GM23248 (cell line): ENCODE results near the gene BCHE. TPM values are rescaled to one million over a fixed set of nuclear protein-coding genes. Genes with fewer than 3 reads are reported as not detected.

ENCODE experiments used
- DNase-seq: peaks from one replicate; pipeline ENCODE4 v3.0.0-alpha.2; 2015
- H2AFZ ChIP-seq: fragments of 200-600 bp; sonication (generic); 2 replicates; pipeline ENCODE4 v1.6.1; 2016; ENCODE audit warnings: antibody characterized with exemption
- H3F3A ChIP-seq: fragments of 200-600 bp; sonication (generic); 2 replicates; pipeline ENCODE4 v1.6.1; 2016; ENCODE audit warnings: mild to moderate bottlenecking, antibody characterized with exemption, mixed run types; ENCODE audit not compliant: insufficient read depth
- H3K27ac ChIP-seq: fragments of 200-600 bp; sonication (generic); 2 replicates; pipeline ENCODE4 v1.5.1; 2016; ENCODE audit warnings: mild to moderate bottlenecking
- H3K27me3 ChIP-seq: fragments of 200-600 bp; sonication (generic); replicated peaks from 2 replicates; pipeline ENCODE4 v1.6.1; 2016; ENCODE audit warnings: mild to moderate bottlenecking; ENCODE audit not compliant: insufficient read depth
- H3K36me3 ChIP-seq: fragments of 200-600 bp; sonication (generic); 2 replicates; pipeline ENCODE4 v1.6.1; 2016; ENCODE audit warnings: low read depth, mild to moderate bottlenecking
- H3K4me1 ChIP-seq: fragments of 200-600 bp; sonication (generic); 2 replicates; pipeline ENCODE4 v1.6.1; 2016; ENCODE audit warnings: mild to moderate bottlenecking; ENCODE audit not compliant: insufficient read depth
- H3K4me2 ChIP-seq: fragments of 200-600 bp; sonication (generic); one replicate; pipeline ENCODE4 v1.6.1; 2016; ENCODE audit warnings: mild to moderate bottlenecking; ENCODE audit not compliant: unreplicated experiment
- H3K4me3 ChIP-seq: fragments of 200-600 bp; sonication (generic); 2 replicates; pipeline ENCODE4 v1.5.1; 2016; ENCODE audit warnings: mild to moderate bottlenecking
- H3K79me2 ChIP-seq: fragments of 200-600 bp; sonication (generic); 2 replicates; pipeline ENCODE4 v1.6.1; 2016; ENCODE audit warnings: mild to moderate bottlenecking; ENCODE audit not compliant: insufficient read depth
- H3K9ac ChIP-seq: fragments of 200-600 bp; sonication (generic); 2 replicates; pipeline ENCODE4 v1.6.1; 2016; ENCODE audit warnings: mild to moderate bottlenecking
- H3K9me2 ChIP-seq: fragments of 200-600 bp; sonication (generic); 2 replicates; pipeline ENCODE4 v1.6.1; 2016; ENCODE audit warnings: mixed run types, mild to moderate bottlenecking, moderate library complexity; ENCODE audit not compliant: insufficient read depth
- H3K9me3 ChIP-seq: fragments of 200-600 bp; sonication (generic); one replicate; pipeline ENCODE4 v1.6.1; 2017; ENCODE audit warnings: low read depth
- H4K20me1 ChIP-seq: fragments of 200-600 bp; sonication (generic); 2 replicates; pipeline ENCODE4 v1.6.0; 2016; ENCODE audit not compliant: insufficient read depth
- EZH2 ChIP-seq: fragments of 200-600 bp; sonication (generic); IDR thresholded peaks from 2 replicates; pipeline ENCODE4 v1.6.1; 2018; ENCODE audit warnings: antibody characterized with exemption, mild to moderate bottlenecking; ENCODE audit not compliant: insufficient read depth, poor library complexity, severe bottlenecking
- EZH2phosphoT487 ChIP-seq: fragments of 200-600 bp; sonication (generic); IDR thresholded peaks from 2 replicates; pipeline ENCODE4 v1.6.1; 2018; ENCODE audit warnings: antibody characterized with exemption, moderate library complexity, mild to moderate bottlenecking, low read depth; ENCODE audit not compliant: insufficient read depth
- WGBS, 2 experiments: methylation state at CpG; one replicate each; pipeline ENCODE4 v1.1.6; 2015 to 2017; ENCODE audit warnings: low lambda C conversion rate in 2 of 2, low coverage in 1 of 2; ENCODE audit errors: missing lambda C conversion rate in 2 of 2; 5-methylcytosine and 5-hydroxymethylcytosine counted together
- in situ Hi-C: fragments of 300-500 bp; cut with MboI; formaldehyde crosslinking; loops from 2 replicates; pipeline ENCODE4 v1.15.0; 2020
- polyA plus RNA-seq: library from polyadenylated mRNA; unstranded; fragments of >200 nt; fragmentation: Nextera tagmentation; extraction: Ambion mirVana; gene quantifications from 2 replicates; pipeline ENCODE4 v1.2.1, GENCODE V29; 2016
- total RNA-seq: library from RNA; depleted of rRNA; stranded (reverse); fragments of >200 nt; shearing (Covaris generic); gene quantifications from 2 replicates; pipeline ENCODE4 v1.2.3, GENCODE V29; 2014

Gene BCHE
- total and polyA plus RNA-seq, 2 experiments from 2014 or later: not detected

DNA sequence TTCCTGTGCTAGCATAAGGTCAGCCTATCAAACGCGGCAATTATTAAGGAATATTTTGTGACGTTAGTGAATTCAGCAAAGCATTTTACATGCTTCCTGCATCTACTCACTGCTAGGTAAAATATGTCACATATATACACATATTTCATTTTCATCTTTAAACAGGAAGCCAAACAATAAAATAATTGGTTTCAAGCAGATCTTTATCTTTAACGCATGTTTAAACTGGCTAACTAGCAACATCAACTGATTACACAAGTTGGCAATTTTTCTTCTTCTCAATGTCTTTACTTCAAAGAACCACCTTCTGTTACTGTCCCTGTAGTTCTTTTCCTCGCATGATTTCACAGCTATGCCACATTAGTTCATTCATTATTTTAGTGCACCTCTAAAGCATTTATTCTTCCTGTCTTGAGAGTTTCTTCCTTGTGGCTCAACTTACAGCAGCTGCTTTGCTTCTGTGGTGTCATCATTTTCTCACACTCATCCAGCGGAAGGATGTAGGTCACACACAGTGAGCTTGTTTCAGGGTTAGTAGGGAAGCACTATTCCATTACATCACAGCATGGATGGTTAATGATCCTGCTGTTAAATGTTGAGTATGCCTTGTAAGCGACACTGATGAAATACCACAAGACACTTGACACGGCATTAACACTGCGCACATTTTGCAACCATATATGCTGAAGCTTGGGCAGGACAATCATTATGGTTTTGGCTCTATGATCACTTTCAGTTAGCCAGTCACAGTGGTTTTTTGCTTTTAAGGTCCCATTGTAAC lies 2.3 kb upstream of the BCHE start:
- no peaks in the 10 kb centered on the region for H3K4me1 ChIP-seq
- H3K4me2 ChIP-seq: no peak overlapping the region
- H4K20me1 ChIP-seq: no peaks in the 10 kb centered on the region
- no peak for TF ChIP-seq EZH2phosphoT487
- TF ChIP-seq EZH2: no peak
- H3K9ac ChIP-seq: no peak overlapping the region
- H3K79me2 ChIP-seq: no peaks in the 10 kb centered on the region
- H3K27me3 ChIP-seq: no peaks in the 10 kb centered on the region
- H3K36me3 ChIP-seq: no peaks in the 10 kb centered on the region
- no peak overlapping the region for H3K4me3 ChIP-seq
- H3K9me3 ChIP-seq: no peaks in the 10 kb centered on the region
- no peak overlapping the region for H3K27ac ChIP-seq
- WGBS, 2 experiments: 58 to 66% methylated on average over 9 of the region's 9 CpGs
- no peak for DNase-seq
- in situ Hi-C loops: no loop called here
- H3K9me2 ChIP-seq: no peaks in the 10 kb centered on the region
- no peak overlapping the region for H2AFZ ChIP-seq
- H3F3A ChIP-seq: no peaks in the 10 kb centered on the region

DNA sequence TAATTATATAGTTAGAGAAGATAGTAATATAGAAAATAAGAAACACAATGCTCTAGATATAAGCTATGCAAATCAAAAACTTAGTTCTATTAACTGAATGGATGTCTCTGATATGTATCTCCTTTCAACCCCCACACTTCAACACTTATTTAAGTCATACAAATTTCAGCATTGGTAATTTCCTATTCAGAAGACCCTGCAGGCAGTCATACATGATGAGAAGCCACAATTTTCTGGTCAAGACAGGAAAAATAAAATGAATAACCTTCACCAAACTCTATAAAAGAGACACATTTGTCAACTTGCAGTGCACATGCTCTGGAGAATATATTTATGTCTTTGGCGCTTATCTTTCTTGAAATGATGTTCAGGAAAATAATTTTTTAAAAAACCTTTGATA lies 578 bp upstream of the BCHE start:
- Histone ChIP-seq H3K9ac (no peak overlapping the region), H3K4me1 (no peaks in the 10 kb centered on the region), H3F3A (no peaks in the 10 kb centered on the region), H3K27ac (no peak overlapping the region), H3K4me2 (no peak overlapping the region), H2AFZ (no peak overlapping the region), H3K9me3 (no peaks in the 10 kb centered on the region), H3K4me3 (no peak overlapping the region), H3K36me3 (no peaks in the 10 kb centered on the region), H3K27me3 (no peaks in the 10 kb centered on the region), H3K79me2 (no peaks in the 10 kb centered on the region), H4K20me1 (no peaks in the 10 kb centered on the region), H3K9me2 (no peaks in the 10 kb centered on the region)
- in situ Hi-C loops: no loop called here
- DNase-seq: no peak
- WGBS, 2 experiments: 3 to 7% methylated on average over 1 of the region's 1 CpG
- TF ChIP-seq EZH2: no peak
- no peak for TF ChIP-seq EZH2phosphoT487

DNA sequence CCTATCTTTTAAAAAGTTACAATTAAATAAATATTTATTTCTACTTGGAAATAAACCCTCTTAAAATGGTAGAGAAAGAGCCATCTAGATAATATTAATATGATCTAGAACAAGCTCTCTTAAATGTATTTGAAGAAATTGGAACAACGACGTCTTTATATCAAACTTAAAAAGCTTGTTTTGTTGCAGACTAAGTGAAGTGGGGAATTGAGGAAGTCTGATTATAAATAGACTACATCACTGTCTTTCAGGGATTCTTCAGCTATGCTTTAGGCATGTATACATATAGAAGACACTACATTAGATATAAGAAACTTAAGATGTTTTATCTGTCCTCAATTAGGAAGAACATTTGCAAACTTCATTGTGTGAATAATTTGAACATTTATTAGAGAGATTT lies 1.8 kb downstream of the BCHE start:
- Histone ChIP-seq H3K27me3 (no peaks in the 10 kb centered on the region), H3K9me2 (no peaks in the 10 kb centered on the region), H3K4me1 (no peaks in the 10 kb centered on the region), H3K9ac (no peak overlapping the region), H3K27ac (no peak overlapping the region), H3K79me2 (no peaks in the 10 kb centered on the region), H4K20me1 (no peaks in the 10 kb centered on the region), H3K4me2 (no peak overlapping the region), H3K36me3 (no peaks in the 10 kb centered on the region), H3K9me3 (no peaks in the 10 kb centered on the region), H3F3A (no peaks in the 10 kb centered on the region), H3K4me3 (no peak overlapping the region), H2AFZ (no peak overlapping the region)
- in situ Hi-C loops: no loop called here
- no peak for DNase-seq
- no peak for TF ChIP-seq EZH2phosphoT487
- no peak for TF ChIP-seq EZH2
- WGBS, 2 experiments: 7 to 10% methylated on average over 2 of the region's 2 CpGs

DNA sequence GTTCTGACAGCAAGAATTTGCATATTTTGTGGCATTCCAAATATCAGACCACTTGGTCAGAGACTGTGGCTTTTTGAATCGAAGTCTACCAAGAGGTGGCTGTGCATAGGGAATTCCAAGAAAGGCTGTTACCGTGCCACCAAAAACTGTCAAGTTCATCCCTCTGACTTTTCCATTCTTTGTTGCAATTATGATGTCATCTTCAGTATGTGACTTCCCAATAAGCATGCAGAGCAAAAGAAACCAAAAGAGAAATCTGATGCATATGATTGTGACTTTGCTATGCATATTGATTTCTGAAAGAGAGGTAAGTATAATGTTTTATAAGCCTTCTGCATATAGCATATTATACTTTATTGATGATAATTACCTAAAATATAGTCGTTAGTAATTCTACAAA lies 6.5 kb downstream of the BCHE start:
- Histone ChIP-seq H3K27me3 (no peaks in the 10 kb centered on the region), H3K79me2 (no peaks in the 10 kb centered on the region), H3K36me3 (no peaks in the 10 kb centered on the region), H2AFZ (no peak overlapping the region), H3K9me2 (no peaks in the 10 kb centered on the region), H4K20me1 (no peaks in the 10 kb centered on the region), H3K4me1 (no peaks in the 10 kb centered on the region), H3K4me2 (no peak overlapping the region), H3K9me3 (peaks cover 2% of the 10 kb centered on the region), H3K27ac (no peak overlapping the region), H3K9ac (no peak overlapping the region), H3F3A (no peaks in the 10 kb centered on the region), H3K4me3 (no peak overlapping the region)
- TF ChIP-seq EZH2 (no peak), EZH2phosphoT487 (no peak)
- in situ Hi-C loops: no loop called here
- WGBS, 2 experiments: 9 to 12% methylated on average over 3 of the region's 3 CpGs
- DNase-seq: no peak

DNA sequence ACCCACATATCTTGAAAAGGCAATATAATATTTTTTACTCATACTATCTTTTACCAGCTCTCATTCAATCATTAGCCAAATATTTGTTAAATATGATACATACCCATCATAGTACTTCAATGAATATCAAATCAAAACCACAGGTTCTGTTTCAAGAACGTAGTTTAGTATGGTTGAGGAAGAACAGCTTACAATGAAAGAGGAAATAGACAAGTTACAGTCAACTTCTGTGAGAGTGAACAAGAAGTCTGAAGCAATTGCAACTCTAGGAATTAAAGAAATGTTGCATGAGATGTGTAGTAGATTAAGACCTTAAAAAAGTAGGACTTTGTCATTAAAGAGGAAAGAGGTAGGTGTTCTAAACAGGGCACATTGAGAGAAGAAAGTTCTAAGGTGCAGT lies 9.3 kb downstream of the BCHE start:
- Histone ChIP-seq H2AFZ (no peak overlapping the region), H3K4me3 (no peak overlapping the region), H3K27ac (no peak overlapping the region), H3K4me2 (no peak overlapping the region), H3K4me1 (no peaks in the 10 kb centered on the region), H3K9me3 (peaks cover 2% of the 10 kb centered on the region), H3K9me2 (no peaks in the 10 kb centered on the region), H3F3A (no peaks in the 10 kb centered on the region), H3K27me3 (no peaks in the 10 kb centered on the region), H4K20me1 (no peaks in the 10 kb centered on the region), H3K36me3 (no peaks in the 10 kb centered on the region), H3K79me2 (no peaks in the 10 kb centered on the region), H3K9ac (no peak overlapping the region)
- WGBS, 2 experiments: 6 to 7% methylated on average over 1 of the region's 1 CpG
- no peak for TF ChIP-seq EZH2phosphoT487
- TF ChIP-seq EZH2: no peak
- no peak for DNase-seq
- in situ Hi-C loops: no loop called here
